Dermis lymphatic vessel endothelial cell (primary cell): ENCODE measurements around the gene FKBP11. TPM values are rescaled to one million over a fixed set of nuclear protein-coding genes. Genes with fewer than 3 reads are reported as not detected.

Source experiments
- total RNA-seq: library from RNA; depleted of rRNA; stranded (reverse); fragments of >200 nt; gene quantifications from 2 replicates; pipeline ENCODE4 v1.2.1, GENCODE V29; 2014

Gene FKBP11
- total RNA-seq: 8.3 and 11.5 TPM in 2 replicates

GRCh38 chr12:48925304-48926011, at the start of gene FKBP11:
TSS of gene FKBP11 (minus strand) at chr12:48925492. CDS start at chr12:48925428, 64 bp downstream.

DNA sequence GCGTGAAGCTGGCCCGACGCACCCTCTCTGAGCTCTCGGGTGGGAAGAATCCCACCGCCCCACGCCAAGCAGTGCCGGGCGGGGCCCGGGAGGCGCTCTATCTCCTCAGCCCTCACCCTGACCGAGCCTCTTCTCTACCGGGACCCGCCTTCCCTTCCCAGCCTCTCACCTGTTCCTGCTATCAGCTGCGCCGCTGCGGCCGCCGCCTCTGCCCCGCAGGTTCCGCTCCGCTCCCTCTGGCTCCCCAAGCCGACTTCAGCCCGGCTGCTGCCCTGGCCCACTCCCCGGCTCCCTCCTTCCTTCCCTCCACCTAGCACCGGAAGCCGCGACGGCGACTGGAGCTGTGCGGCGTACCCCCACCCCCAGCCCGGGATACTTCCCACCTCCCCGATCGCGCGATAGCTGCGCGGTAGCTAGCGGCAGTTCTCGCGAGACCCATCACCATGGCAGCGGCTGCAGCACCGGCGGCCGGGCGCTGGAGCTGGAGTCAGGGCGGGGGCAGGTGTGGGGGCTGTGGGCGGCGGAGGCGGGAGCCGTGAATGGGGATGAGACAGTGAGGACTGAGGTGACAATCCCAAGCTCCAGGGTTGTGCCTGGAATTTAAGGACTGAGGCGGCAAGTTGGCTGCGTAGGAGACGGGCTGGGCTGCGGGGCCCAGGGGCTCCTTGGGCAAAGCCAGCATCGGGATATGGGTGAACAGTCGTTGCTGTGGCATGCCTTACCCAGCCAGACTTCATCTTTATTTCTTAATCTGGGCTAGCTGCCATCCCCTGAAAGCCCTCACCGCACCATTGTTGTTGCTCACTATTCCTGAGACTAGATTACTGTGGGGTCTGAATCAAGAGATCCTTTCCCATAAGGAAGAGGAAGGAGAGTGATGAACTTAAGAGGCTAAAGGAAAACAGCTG, 32.1 kb upstream of the FKBP11 start, which contains the start of gene ARF3:
Gene ARF3, minus strand, starts transcription at position 347 of the 908 bp plus-strand sequence. CDS start 16,392 bp downstream, outside the sequence.

Other genes with a start within 250 kb of the FKBP11 start
- gene KANSL2, start 243.3 kb downstream of the FKBP11 start, total RNA-seq: 41.1 and 53.7 TPM in 2 replicates
- gene CCNT1, start 208.8 kb downstream of the FKBP11 start, total RNA-seq: 18.1 and 24.0 TPM in 2 replicates
- 29.5 and 29.7 TPM in 2 replicates for gene ADCY6, start 136.4 kb downstream of the FKBP11 start, total RNA-seq
- gene CACNB3, start 107.0 kb downstream of the FKBP11 start, total RNA-seq: 5.5 and 6.2 TPM in 2 replicates
- 58.8 and 69.5 TPM in 2 replicates for gene DDX23, start 73.3 kb downstream of the FKBP11 start, total RNA-seq
- gene RND1, start 59.6 kb downstream of the FKBP11 start, total RNA-seq: 2.1 and 2.4 TPM in 2 replicates
- gene ARF3, start 32.0 kb upstream of the FKBP11 start, total RNA-seq: 39.1 and 40.5 TPM in 2 replicates
- under 0.01 TPM in 2 replicates for gene WNT10B, start 46.2 kb upstream of the FKBP11 start, total RNA-seq
- not detected in 2 replicates for gene WNT1, start 52.8 kb upstream of the FKBP11 start, total RNA-seq
- gene DDN, start 73.9 kb upstream of the FKBP11 start, total RNA-seq: 0.09 and 0.11 TPM in 2 replicates
- 39.0 and 44.7 TPM in 2 replicates for gene PRKAG1, start 93.3 kb upstream of the FKBP11 start, total RNA-seq
- gene KMT2D, start 135.3 kb upstream of the FKBP11 start, total RNA-seq: 22.3 and 33.5 TPM in 2 replicates
- gene RHEBL1, start 144.5 kb upstream of the FKBP11 start, total RNA-seq: 0.76 and 1.2 TPM in 2 replicates
- 0.26 and 0.33 TPM in 2 replicates for gene DHH, start 169.3 kb upstream of the FKBP11 start, total RNA-seq
- 75.0 and 82.4 TPM in 2 replicates for gene LMBR1L, start 185.4 kb upstream of the FKBP11 start, total RNA-seq
- 428 and 433 TPM in 2 replicates for gene TUBA1B, start 205.9 kb upstream of the FKBP11 start, total RNA-seq